ENCODE results near the gene CRLF2. TPM values are rescaled to one million over a fixed set of nuclear protein-coding genes. Genes with fewer than 3 reads are reported as not detected.

CRLF2 gene
- total and polyA plus RNA-seq, 10 of the 15 experiments (the other 5 are each of a cell fraction or from before 2014, with no cell fraction given) = 2.7 to 7.2 (median 4.5) TPM

- TF ChIP-seq E2F8 (IDR thresholded peaks at IDR 0.05; ENCODE audit: low read depth, partially characterized antibody) = no peak
- TF ChIP-seq ZBTB11 (CRISPR knock-in tag; IDR thresholded peaks at IDR 0.05) = no peak
- no peak for TF ChIP-seq CBX5 (IDR thresholded peaks at IDR 0.05; ENCODE audit: low read depth)
These were observed 10.2 kb upstream of the CRLF2 start (continued) for GRCh38 chrX:1222531-1223241.

GRCh38 chrX:1221296-1221845, 8.9 kb upstream of the CRLF2 start:
- ChIA-PET SMC1A (ENCODE audit: uncharacterized antibody, unreplicated experiment) (no interaction called here), POLR2A (no interaction called here)
- BruUV-seq (replicated peaks) = no TSS peak

More at GRCh38 chrX:1221296-1221845, 8.9 kb upstream of the CRLF2 start:
- Histone ChIP-seq H3K36me3 (ENCODE audit: control insufficient read depth in 2 of 2, insufficient read depth in 2 of 2, low read length in 1 of 2) (no peaks in the 10 kb centered on the region), H3K4me2 (ENCODE audit: control insufficient read depth, insufficient read depth) (no peak overlapping the region), H3K9ac (ENCODE audit: control insufficient read depth, insufficient read depth, low read length) (no peak overlapping the region), H3K9me3 (replicated peaks; ENCODE audit: control insufficient read depth, insufficient read depth, low read length) (peaks cover 5% of the 10 kb centered on the region; the same call in 2 of the 3 replicates), H3K27me3 (replicated peaks in 1 of 2; ENCODE audit: control insufficient read depth in 2 of 2, insufficient read depth in 2 of 2, low read length in 1 of 2) (no peaks in the 10 kb centered on the region), H3K4me1 (ENCODE audit: control insufficient read depth, insufficient read depth, low read length) (peaks cover 3% of the 10 kb centered on the region; the same call in 1 of the 2 replicates), H3K27ac (ENCODE audit: control insufficient read depth, insufficient read depth) (no peak overlapping the region), H2AFZ (ENCODE audit: control insufficient read depth, low read depth, low read length) (no peak overlapping the region), H4K20me1 (ENCODE audit: control insufficient read depth, insufficient read depth) (no peaks in the 10 kb centered on the region), H3K4me3 (no peak overlapping the region), H3K79me2 (ENCODE audit: control insufficient read depth, insufficient read depth, low read length) (no peaks in the 10 kb centered on the region)
- CTCF ChIA-PET = no interaction called here
- in situ Hi-C loops (cut with MboI) = no loop called here
- intact Hi-C loops (cut with micrococcal nuclease; ENCODE audit: unreplicated experiment) = no loop called here
- DNase-seq (ENCODE audit: low read depth, low spot score) (no peak), ATAC-seq (no peak), FAIRE-seq (no peak)
- no peak for TF ChIP-seq BRCA1 (IDR thresholded peaks at IDR 0.05; ENCODE audit: low read depth, low read length)
- RAD21 ChIA-PET (ENCODE audit: unreplicated experiment) = no interaction called here
- 46% methylated on average over 12 of the region's 12 CpGs for WGBS (ENCODE audit: insufficient coverage, insufficient replicate concordance, low lambda C conversion rate, missing lambda C conversion rate)

All from GM12878 (cell line).